ENCODE results near the gene NPAS2.

The NPAS2 gene

GRCh38 chr2:100887713-100888495, 68.0 kb downstream of the NPAS2 start:
- no peak for FAIRE-seq

- FAIRE-seq: no peak
Measured at GRCh38 chr2:100888601-100889000, 68.7 kb downstream of the NPAS2 start.

GRCh38 chr2:100889286-100889685, 69.3 kb downstream of the NPAS2 start:
- no peak for FAIRE-seq

DNA sequence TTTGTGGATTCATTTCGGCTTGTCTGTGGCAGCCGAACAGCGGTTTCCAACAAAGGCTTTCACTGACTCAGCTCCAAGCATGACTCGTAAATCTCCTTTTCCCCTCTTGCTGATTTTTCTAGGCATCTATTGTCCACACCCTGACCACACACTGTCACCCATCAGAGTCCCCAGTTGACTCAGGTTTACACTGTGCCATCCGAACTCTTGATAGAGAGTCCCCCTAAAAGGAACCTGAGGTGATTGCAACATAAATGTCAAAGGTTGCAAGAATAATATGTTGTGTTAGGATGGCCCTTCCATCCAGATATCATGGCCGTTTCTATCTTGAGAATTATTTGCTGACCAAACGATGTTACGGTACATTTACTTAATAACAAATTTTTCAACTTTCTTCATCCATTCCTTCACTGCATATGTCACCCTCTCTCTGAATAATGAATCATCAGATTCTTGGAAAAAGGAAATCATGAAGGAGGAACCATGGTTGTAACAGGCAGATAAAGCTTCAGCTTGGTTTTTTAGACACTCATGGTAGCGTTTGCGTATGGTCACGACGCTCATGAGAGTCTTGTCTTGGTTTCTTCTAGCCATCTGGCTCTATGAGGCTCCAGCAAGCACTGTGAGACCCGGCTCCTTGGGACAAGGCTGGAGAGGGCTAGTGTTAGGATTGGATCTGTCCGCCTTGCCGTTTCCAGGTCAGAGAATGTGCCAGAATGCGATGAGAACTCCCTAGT, 72.1 kb downstream of the NPAS2 start:
- no peak for FAIRE-seq

DNA sequence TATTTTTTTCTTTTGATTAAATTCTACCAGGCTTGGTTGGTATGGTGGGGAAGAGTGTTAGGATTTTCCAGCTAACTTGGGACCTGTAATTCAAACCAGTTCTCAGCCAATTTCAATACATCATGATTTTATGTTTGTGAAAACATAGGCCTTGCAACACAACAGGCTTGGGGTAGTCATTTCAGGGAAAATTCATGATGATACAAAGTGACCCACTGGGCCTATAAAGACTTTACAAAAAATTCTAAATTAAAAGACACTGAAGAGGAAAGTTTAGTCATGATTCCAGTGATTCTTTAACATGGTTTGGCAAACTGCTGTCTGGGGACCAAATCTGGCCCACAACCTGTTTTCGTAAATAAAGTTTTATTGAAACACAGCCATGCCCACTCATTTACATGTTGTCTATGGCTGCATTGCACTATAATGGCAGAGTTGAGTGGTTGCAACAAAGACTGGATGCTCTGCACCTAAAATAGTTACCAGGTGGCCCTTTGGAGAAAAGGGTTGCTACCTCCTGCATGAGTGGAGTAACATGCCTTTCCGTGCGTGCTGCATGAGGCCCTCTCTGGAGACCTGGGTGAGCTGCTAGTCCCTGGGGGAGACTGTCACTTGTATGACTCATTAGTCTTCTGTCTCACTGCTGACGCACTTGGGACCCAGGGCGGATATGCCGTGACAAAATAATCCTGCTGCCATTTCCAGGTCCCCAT, 73.6 kb downstream of the NPAS2 start:
- FAIRE-seq: no peak

- FAIRE-seq: no peak
Measured at GRCh38 chr2:100894105-100894795, 74.3 kb downstream of the NPAS2 start.

GRCh38 chr2:100894796-100895156, 74.8 kb downstream of the NPAS2 start:
- no peak for FAIRE-seq

- no peak for FAIRE-seq
Measured at GRCh38 chr2:100895402-100895801, 75.5 kb downstream of the NPAS2 start.

DNA sequence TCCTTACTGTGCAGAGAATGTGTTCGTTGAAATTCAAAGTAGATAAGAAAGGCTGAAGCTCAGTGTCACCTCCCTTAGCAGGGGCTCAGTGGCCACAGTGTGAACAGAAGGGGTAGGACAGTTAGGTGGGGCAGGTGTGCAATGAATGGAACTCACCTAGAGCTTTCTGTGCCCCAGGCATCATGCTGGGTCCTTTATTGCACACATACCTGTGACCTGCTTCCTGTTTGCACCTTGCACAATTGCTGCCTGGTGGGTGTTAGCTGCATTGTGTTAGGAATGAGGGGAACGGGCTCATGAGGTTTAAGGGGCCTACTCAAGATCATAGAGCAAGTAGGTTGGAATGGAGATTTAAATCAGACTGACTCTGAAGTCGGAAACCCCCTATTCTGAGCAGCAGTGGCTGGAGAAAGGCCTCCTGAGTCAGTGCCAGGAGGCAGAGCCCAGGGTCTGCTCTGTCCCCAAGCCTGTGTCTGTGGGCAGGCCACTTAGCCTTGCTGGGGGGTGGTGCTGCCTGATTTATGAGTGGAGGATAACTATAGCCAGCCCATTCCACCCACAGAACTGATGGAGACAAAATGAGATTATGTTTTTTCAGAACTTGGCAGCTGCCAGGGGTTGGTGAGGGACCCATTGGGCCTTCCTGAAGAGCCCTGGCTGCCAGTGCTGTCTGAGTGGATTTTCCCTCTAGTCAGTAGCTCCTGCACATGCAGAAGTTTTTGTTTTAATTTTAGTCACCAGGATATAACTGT, 76.2 kb downstream of the NPAS2 start:
- FAIRE-seq: no peak

GRCh38 chr2:100898035-100898665, 78.2 kb downstream of the NPAS2 start:
- no peak for FAIRE-seq

DNA sequence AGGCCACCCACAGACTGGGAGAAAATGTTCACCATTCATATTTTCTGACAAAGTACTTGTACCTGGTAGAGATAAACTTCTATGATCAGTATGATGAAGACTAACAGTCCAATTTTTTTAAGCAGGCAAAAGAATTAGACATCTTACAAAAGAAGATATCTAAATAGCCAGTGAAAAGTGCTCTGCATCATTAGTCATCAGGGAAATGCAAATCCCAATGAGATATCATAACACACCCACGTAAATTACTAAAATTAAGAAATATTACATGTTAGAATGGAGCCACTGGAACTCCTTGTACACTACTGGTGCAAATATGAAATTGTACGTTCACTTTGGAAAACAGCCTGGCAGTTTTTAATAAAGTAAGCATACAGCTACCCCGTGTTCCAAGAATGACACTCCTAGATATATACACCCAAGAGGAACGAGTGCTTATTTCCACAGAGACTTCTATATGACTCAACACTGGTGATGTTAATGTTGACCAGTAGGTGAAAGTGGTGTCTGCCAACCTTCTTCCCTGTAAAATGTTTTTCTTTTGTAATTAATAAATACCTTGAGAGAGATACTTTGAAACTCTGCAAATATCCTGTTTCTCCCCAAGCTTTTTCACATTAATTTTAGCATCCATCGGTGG, 80.3 kb downstream of the NPAS2 start:
- FAIRE-seq: no peak

GRCh38 chr2:100902817-100903405, 83.0 kb downstream of the NPAS2 start:
- peak; percentile 86 for FAIRE-seq

- FAIRE-seq: no peak
Measured at GRCh38 chr2:100903534-100904258, 83.8 kb downstream of the NPAS2 start.

DNA sequence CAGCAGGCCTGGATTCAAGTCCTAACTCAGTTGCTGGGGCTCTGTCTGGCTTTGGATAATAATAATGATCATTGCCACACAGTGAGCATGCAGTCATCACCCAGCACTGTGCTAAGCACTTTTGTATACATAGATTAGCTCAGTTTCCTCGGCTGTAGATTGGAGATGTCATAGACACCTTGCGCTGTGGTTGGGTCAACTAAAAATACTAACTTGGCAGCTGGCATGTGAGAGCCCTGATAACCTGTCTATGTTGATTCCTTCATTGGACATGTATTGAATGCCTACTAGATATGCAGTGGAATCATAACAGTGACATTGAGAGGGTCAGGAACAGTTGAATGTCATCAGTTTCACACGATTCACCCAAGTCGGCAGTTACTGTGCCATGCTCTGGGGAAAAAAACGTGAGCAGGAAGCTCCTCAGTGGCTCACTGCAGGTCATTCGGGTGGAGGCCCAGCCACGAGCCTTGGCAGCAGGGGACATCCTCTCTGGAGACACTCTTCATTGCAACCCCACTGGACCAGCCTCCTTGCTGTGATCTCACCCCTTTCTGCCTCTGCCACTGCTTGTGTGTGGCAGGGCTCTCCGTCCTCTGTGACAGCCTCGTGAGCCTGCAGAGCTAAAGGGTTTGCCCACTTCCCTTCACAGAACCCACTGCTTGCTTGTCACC, 85.3 kb downstream of the NPAS2 start:
- FAIRE-seq: no peak

DNA sequence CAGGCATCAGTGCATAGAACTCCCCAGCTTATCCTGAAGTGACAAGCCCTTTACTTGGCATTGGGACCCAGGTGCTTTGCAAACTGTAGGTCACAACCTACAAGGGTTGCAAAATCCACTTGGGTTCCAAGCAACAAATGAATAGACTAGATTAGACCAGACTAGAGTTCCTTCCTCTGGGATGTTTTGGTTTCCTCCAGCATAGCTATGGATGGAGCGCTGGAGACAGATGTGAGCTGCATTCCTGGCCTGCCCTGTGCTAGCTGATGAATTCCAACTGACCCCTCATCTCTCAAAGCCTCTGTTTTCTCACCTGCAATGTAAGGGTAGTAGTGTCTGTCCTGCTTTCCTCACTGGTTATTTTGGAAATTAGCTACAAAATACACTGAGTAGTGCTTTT, 86.2 kb downstream of the NPAS2 start:
- FAIRE-seq: no peak

DNA sequence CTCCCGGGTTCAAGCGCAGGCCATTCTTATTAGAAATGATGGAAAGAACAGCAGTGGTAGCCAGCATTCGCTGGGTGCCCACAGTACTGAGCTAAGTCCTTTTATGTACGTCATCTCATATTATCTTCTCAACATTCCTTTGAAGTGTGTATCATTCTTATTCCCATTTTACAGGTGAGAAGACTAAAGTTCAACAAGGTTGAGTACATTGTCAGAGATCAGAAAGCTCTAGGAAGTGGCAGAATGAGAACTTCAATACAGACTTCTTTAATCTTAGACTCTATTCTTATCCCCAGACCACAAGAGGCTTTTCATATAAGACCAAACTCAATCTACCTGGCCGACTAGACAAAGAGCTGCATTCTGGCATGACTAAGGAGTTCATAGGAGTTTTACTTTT, 86.7 kb downstream of the NPAS2 start:
- FAIRE-seq: no peak

DNA sequence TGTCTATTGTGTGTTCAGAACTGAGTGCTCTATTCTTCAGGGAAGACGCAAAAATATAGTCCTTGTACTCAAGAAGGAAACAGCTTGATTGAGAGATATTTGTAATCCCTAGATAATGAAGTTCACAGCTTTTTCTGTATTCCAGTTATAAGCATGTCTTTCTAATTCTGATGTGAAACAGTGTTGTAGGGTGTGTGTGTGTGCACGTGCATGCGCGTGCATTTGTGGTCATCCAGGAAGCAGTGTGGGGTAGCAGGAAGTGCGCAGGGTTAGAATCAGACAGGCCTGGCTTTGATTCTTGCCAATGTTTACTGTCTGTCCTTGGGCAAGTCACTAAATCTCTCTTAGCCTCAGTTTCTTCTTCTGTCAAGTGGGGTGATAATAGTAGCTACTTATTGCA, 87.9 kb downstream of the NPAS2 start:
- no peak for FAIRE-seq

DNA sequence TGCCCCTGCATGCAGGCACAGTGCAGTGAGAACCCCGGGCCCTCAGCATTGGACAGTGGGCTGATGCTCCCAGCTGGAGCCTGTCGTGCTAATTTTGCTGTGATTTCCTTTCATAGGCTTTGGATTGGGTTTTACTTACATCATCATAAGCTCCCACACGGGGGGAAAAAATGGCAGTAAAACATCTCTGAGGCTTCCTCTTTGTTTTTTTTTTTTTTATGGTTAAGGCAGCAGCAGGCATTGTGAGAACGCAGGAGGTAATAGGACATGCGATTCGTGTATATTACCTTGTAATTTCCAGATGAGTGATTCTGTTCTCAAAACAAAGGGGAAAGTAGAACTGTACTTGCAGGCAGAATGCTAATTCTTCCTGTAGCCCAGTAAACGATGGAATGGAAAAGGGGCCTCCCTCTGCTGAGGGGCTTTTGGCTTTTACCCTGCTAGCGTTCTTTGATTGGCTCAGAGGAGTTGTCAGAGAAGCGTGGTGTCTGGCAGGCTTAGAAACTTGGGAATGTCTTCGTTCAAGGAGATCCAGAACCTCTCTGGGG, 89.7 kb downstream of the NPAS2 start:
- FAIRE-seq: no peak

DNA sequence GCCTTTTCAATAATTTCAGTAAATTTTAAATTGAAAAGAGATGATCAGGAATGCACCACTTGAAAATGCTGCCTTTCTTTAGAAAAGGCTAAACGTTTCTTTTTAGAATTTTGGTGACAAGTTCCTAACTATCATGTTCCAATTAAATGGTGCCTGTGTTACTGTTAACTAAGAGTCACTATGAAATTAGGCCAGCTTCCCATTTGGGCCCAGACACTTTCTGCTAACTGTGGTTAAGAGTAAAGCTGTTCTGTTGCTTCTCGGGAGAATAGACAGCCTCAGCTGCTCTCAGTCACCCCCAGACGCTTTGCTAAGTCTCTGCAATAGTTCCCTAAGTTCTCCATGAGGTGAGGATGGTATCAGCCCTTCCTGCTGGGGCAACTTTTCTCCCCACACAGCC, 90.2 kb downstream of the NPAS2 start:
- FAIRE-seq: no peak

Data from islet of Langerhans (tissue), 1 donor.